GM19397 (cell line): Measurements from ENCODE around the gene CASS4.
"Not testable (repeated sequence)": the region's sequence is repeated elsewhere in the genome, so short reads cannot be mapped to it uniquely, and the experiment has no call there.

ENCODE experiments used
- ATAC-seq: cut with Tn5 transposase; IDR thresholded peaks from one replicate; pipeline ENCODE4 v1.9.1; 2021; ENCODE audit warnings: mild to moderate bottlenecking, moderate library complexity; ENCODE audit not compliant: unreplicated experiment

The CASS4 gene

GRCh38 chr20:56411759-56412472 lies at the start of gene CASS4:
Gene CASS4, plus strand, starts transcription at chr20:56412260. Its CDS starts 199 bp downstream, at chr20:56412459.
- ATAC-seq: peak; percentile 71

DNA sequence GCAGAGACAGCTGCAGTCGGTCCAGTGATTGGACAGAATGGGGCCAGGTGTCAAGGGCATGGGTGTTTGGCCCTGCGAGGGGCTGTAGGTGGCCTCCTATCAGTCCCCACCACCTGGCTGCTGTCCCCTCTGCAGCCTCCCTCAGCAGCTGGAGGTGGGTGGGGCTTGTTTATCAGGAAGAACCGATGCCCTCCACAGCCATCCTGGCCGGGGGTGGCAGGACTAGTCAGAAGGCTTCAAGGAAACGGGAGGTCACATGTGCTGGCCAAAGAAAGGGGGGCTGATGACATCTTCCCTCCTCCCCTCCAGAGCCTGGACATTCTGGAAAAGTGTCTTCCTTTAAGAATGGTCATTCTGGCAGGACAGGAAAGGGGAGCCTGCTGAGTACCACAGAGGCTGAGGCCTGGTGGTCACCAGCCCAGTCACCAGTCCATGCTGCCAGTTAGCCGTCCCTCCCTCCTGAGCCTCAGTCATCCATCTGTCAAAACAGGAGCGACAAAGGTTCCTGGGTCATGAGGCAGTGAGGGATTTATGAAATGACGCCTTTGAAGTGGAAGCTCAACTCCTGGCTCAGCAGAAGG lies 49.1 kb upstream of the CASS4 start:
- ATAC-seq: no peak

- no peak for ATAC-seq
Observed at GRCh38 chr20:56363491-56363890, 48.6 kb upstream of the CASS4 start.

DNA sequence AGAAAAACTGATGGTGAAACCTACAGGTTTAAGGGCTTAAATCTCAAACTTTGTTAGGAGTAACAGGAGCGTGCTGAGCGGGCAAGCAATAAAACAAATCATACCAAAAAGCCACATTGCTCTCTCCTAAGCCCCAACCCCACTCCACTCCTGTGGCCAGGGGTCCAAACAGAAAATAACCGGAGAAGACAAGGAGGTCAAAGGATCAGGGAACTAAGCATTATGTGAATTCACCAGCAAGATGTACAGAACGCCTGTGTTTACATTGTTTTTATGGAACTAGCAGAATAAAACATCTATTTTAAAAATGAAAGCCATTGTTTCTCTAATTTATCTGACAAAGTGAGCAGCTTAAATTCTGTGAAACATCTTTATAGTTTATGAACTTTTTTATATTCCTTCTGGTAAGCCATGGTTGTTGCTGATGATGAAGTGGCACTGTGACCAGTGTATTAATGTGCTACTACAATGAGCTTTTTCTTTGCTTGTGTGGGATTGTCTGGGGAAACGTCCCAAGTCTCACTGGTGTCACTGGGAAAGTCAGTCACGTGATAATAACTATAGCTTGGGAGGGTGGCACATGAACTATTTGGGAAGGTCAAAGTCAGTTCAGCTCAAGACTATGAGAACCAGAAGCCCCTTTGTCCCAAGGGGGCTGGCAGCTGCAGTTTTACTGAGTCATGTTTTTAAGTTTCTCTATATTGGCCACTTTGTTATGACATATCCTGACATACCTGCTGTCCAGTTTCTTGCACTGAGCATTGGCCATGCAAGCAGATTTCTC lies 43.5 kb upstream of the CASS4 start:
- no peak for ATAC-seq

- ATAC-seq: no peak
Observed at GRCh38 chr20:56369179-56369578, 42.9 kb upstream of the CASS4 start.

GRCh38 chr20:56371977-56372376 lies 40.1 kb upstream of the CASS4 start:
- ATAC-seq: no peak

DNA sequence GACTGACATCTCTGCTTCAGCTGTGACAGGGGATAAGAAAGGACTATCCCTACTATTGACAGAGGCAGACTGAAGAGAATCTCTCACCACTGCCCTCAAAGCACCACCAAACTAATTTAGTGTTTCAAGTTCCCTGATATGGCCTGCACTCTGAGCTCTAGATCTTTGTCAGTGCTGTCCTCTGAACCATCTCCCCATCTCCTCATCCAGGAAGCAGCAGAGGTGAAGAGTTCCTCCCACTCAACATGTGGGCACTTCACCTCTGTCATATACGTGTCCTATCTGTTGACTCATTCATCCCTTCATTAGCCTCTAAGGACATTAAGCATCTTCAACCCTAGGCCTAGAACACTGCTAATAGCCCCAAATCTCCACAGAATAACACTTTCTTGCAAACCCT lies 39.2 kb upstream of the CASS4 start:
- ATAC-seq: no peak

- ATAC-seq: no peak
Observed at GRCh38 chr20:56373942-56374341, 38.1 kb upstream of the CASS4 start.

DNA sequence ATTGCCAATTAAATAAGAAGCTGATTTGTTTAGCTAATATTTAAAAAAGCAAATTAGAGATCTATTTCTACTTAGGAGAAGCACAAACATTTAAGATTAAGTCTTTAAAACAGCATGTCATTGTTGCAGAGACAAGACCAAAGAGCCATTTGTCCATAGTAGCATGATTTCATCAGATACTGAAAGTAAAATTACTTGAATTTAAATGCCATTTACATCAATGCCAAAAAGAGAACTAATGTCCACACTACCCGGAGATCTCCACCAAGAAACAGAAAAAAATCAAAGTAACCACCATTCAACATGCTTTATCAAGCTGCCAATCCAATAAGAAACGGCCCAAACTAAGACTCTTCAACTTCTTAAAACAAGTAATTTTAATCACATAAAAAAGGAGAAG lies 35.7 kb upstream of the CASS4 start:
- no peak for ATAC-seq

DNA sequence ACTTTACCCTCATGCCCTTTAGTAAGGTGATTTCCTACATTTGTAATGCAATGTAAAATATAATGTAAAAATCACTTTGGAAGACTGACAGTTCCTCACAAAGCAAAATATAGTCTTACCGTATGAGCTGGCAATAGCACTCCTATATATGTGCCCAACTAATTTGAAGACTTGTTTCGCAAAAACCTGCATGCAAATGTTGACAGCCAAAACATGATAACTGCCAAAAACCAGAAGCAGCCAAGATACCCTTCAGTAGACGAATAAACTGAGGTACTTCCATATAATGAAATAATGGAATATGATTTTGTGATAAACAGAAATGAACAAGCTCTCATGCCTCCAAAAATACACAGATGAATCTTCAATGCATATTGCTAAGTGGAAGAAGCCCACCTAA lies 33.7 kb upstream of the CASS4 start:
- no peak for ATAC-seq

DNA sequence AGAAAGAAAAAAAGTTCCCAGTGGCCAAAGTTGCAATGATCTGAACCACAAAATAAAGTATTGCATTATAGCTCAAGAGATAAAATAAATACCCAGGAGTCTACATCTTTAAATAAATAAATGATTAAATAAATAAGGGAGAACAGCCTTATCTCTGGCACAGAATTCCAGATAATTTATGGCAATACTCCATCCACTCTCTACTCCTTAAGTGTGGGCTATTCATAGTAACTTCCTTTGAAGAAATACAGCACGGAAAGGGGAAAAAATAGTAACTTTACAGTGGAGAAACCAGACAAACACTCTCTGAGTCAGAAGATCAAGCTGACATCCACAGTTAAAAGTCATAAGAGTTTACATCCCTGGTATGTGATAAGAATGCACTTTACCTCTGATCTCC lies 31.7 kb upstream of the CASS4 start:
- no peak for ATAC-seq

GRCh38 chr20:56381501-56381900 lies 30.6 kb upstream of the CASS4 start:
- no peak for ATAC-seq

GRCh38 chr20:56382696-56383095 lies 29.4 kb upstream of the CASS4 start:
- no peak for ATAC-seq

- ATAC-seq: no peak
Observed at GRCh38 chr20:56383334-56383733, 28.7 kb upstream of the CASS4 start.

- ATAC-seq: no peak
Observed at GRCh38 chr20:56385130-56385529, 26.9 kb upstream of the CASS4 start.

GRCh38 chr20:56386219-56386618 lies 25.8 kb upstream of the CASS4 start:
- no peak for ATAC-seq

DNA sequence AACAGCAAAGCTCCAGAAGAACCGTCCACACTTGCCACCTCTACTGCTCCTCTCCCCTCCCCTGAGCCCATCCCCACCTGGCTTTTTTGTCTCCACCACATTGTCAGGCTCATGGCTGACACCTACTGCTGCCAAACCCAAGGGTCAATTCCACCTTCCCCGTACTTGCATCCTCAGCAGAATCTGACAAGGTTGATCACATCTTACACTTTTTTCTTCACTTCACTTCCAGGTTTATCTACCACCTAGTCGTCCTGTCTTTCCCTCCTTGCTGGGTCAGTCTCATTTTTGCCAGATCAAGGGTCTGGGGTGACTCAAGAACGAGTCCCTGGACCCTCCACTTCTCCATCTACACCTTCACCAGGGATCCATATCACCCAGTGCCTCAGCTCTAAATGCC lies 23.2 kb upstream of the CASS4 start:
- no peak for ATAC-seq

DNA sequence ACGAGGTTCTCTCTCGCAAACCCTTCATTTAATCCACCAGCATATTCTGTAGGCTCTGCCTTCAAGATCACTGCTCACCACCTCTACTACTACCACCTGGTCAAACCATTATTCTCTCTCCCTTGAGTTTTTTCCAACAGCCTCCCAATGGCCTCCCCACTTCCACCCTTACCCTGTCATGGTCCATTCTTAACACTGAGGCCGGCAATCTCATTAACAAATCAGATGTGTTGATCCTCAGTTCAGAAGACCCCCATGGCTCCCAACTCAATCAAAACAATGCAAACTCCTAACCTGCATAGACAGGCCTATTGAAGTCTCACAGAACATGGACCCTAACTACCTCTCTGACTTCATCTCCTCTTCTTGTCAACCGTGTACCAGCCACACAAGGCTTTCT lies 22.3 kb upstream of the CASS4 start:
- no peak for ATAC-seq

DNA sequence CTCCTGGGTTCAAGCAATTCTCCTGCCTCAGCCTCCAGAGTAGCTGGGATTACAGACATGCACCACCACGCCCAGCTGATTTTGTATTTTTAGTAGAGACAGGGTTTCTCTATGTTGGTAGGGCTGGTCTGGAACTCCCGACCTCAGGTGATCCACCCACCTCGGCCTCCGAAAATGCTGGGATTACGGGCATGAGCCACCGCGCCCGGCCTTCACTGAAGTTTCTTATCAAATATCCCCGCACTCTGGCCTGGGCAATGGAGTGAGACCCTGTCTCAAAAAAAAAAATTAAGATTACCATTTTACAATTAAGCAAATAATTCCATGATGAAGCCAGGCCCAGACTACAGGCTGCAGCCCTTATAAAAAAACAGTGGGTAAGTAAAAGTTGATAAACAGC lies 21.7 kb upstream of the CASS4 start:
- ATAC-seq: not testable (repeated sequence)

GRCh38 chr20:56391037-56391436 lies 21.0 kb upstream of the CASS4 start:
- ATAC-seq: no peak

DNA sequence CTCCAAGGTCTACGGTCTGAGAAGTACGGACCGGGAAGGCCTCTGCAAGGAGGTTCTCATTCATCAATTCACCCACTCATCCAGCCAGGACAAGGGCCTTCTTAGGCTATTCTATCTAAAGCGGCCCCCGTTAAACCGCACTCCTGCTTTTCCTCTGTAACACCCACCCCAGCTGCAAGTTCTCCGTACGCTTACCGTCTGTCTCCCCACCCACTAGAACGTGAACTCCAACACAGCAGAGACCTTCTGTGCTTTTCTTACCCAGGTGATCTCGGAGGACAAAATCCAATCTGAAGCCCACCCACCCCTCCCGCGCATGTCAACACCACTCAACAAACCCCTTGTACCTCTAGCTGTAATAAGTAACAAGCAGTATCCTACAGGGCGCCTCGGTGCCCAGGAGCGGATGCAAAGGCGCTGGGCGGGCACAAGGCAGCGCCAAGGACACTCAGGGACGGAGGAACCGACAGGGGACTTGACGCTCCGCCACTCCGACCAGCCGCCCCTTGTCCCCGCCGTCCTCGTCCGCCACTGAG lies 20.4 kb upstream of the CASS4 start:
- peak; percentile 34 for ATAC-seq
